Measurements from ENCODE around the gene SLX4IP. TPM values are rescaled to one million over a fixed set of nuclear protein-coding genes. Genes with fewer than 3 reads are reported as not detected.

SLX4IP gene
- total RNA-seq, 2 experiments from 2014 or later = 1.6 to 1.8 TPM

DNA sequence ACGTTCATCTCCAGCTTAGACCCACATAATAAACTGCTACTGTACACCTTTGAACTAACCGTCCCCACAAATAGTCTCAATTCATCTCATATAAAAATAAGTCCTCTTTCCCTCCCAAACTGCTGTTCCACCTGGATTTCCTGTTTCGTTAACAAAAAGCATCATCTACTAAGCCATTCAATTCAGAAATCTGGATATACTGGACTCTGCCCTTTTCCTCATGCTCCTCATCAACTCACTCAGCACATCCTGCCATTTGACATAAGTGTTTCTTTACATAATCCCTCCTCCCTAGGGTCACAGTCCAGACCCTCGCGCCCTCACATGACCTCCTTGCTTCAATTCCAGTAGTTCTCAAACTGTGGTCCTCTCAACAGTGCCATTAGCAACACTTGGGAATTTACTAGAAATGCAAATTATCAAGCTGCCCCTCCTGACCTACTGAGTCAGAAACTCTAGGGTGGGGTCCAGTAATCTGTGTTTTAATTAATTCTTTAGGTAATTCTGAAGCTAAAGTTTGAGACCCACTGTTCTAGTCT is 5.6 kb upstream of the SLX4IP start:
- H3K27ac Mint-ChIP-seq = peak overlapping the region; percentile 2
- H3K9me3 Mint-ChIP-seq = no peaks in the 10 kb centered on the region
- CTCF ChIA-PET = no interaction called here
- H3K4me1 Mint-ChIP-seq (ENCODE audit: low read depth) = peaks cover 65% of the 10 kb centered on the region
- Histone ChIP-seq H3K4me1 (ENCODE audit: insufficient read depth, low read length) (peaks cover 12% of the 10 kb centered on the region), H3K4me3 (ENCODE audit: low read length) (no peak overlapping the region), H3K36me3 (ENCODE audit: insufficient read depth, low read length) (peaks cover 7% of the 10 kb centered on the region), H3K9me3 (ENCODE audit: control insufficient read depth in 1 of 2, insufficient read depth in 1 of 2, low read length in 2 of 2) (no peaks in the 10 kb centered on the region), H3K27ac (ENCODE audit: low read depth in 1 of 2, low read length in 2 of 2) (no peak overlapping the region), H3K27me3 (ENCODE audit: control insufficient read depth in 1 of 2, insufficient read depth in 2 of 2, low read length in 2 of 2) (no peaks in the 10 kb centered on the region)
- DNase-seq (no peak), ATAC-seq (ENCODE audit: poor library complexity) (no peak)
- intact Hi-C loops (cut with DNase I, micrococcal nuclease) = loop anchor here in 1 of 2 experiments (10.0 kb wide), 1 partner anchor 1025 kb away; no protein-coding TSS in a partner anchor
- no peaks in the 10 kb centered on the region for H3K27me3 Mint-ChIP-seq
- POLR2A ChIA-PET = no interaction called here
- no peak overlapping the region for H3K4me3 Mint-ChIP-seq
- no peak for TF ChIP-seq CTCF (IDR thresholded peaks at IDR 0.05)
- peaks cover 16% of the 10 kb centered on the region for H3K36me3 Mint-ChIP-seq (ENCODE audit: low read depth)

DNA sequence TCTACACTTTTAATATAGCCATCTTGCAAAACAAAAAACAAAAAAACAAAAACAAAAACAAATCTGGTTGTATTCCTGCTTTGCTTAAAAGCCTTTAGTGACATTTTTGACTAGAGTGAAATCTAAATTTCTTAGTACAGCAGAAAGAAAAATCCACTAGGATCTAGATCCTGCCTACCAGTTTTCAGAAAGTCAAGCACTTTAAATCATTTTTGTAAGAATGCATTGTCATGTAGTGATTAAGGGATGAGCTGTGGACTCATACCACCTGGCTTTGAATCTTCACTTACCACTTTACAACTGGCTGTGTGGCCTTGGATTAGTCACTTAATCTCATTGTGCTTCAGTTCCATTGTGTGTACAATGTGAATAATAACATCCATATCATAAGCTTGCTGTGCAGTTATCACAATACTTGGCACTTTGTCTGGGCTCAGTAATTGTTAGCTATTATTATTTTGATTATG is 5.1 kb upstream of the SLX4IP start:
- H3K9me3 ChIP-seq (ENCODE audit: control insufficient read depth in 1 of 2, insufficient read depth in 1 of 2, low read length in 2 of 2) = no peaks in the 10 kb centered on the region
- H3K4me1 Mint-ChIP-seq (ENCODE audit: low read depth) = peaks cover 69% of the 10 kb centered on the region
- H3K27ac ChIP-seq (ENCODE audit: low read depth in 1 of 2, low read length in 2 of 2) = no peak overlapping the region
- POLR2A ChIA-PET = no interaction called here
- DNase-seq (no peak), ATAC-seq (ENCODE audit: poor library complexity) (no peak)
- no peak for TF ChIP-seq CTCF (IDR thresholded peaks at IDR 0.05)
- H3K4me1 ChIP-seq (ENCODE audit: insufficient read depth, low read length) = peaks cover 12% of the 10 kb centered on the region
- peak overlapping the region; percentile 65 for H3K27ac Mint-ChIP-seq
- intact Hi-C loops (cut with DNase I, micrococcal nuclease) = loop anchor here (1.0 to 10.0 kb wide), 4 partner anchors 28 to 1467 kb away; no protein-coding TSS in a partner anchor
- no peaks in the 10 kb centered on the region for H3K27me3 Mint-ChIP-seq
- H3K27me3 ChIP-seq (ENCODE audit: control insufficient read depth in 1 of 2, insufficient read depth in 2 of 2, low read length in 2 of 2) = no peaks in the 10 kb centered on the region
- H3K4me3 Mint-ChIP-seq = no peak overlapping the region
- no peak overlapping the region for H3K4me3 ChIP-seq (ENCODE audit: low read length)
- peaks cover 22% of the 10 kb centered on the region for H3K36me3 Mint-ChIP-seq (ENCODE audit: low read depth)
- no peaks in the 10 kb centered on the region for H3K9me3 Mint-ChIP-seq
- H3K36me3 ChIP-seq (ENCODE audit: insufficient read depth, low read length) = peaks cover 7% of the 10 kb centered on the region
- CTCF ChIA-PET = interaction anchor here (0.6 to 0.7 kb wide), 2 partner anchors 20 to 452 kb away, joined by 3 to 4 read pairs; no protein-coding TSS in a partner anchor

DNA sequence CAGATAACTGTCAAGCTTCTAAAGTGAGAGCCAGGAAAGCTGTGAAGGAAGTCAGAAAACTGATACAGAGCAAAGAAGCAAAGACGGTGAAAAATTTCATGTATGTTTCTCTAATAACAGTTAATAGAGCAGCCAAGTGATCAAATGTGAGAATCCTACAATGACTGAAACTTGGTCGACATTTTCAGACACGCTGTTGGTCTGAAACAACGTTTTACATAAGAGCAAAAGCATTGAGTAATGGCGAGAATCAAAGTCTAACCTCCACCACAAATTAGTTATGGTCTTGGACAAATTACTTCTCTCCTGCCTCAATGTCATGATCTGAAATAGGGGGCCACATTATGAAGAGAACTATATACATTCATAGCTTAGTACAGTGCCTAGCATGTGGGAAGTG is 4.4 kb upstream of the SLX4IP start:
- Mint-ChIP-seq H3K4me3 (peak overlapping the region; percentile 44), H3K36me3 (ENCODE audit: low read depth) (peaks cover 28% of the 10 kb centered on the region), H3K9me3 (no peaks in the 10 kb centered on the region), H3K27me3 (no peaks in the 10 kb centered on the region), H3K4me1 (ENCODE audit: low read depth) (peaks cover 76% of the 10 kb centered on the region), H3K27ac (peak overlapping the region; percentile 65)
- no peak overlapping the region for H3K4me3 ChIP-seq (ENCODE audit: low read length)
- ChIA-PET CTCF (interaction anchor here (0.6 to 0.7 kb wide), 2 partner anchors 21 to 452 kb away, joined by 3 to 4 read pairs; no protein-coding TSS in a partner anchor), POLR2A (no interaction called here)
- H3K27ac ChIP-seq (ENCODE audit: low read depth in 1 of 2, low read length in 2 of 2) = no peak overlapping the region
- peaks cover 19% of the 10 kb centered on the region for H3K4me1 ChIP-seq (ENCODE audit: insufficient read depth, low read length)
- no peak for DNase-seq
- H3K27me3 ChIP-seq (ENCODE audit: control insufficient read depth in 1 of 2, insufficient read depth in 2 of 2, low read length in 2 of 2) = no peaks in the 10 kb centered on the region
- TF ChIP-seq CTCF (IDR thresholded peaks at IDR 0.05) = no peak
- ATAC-seq (ENCODE audit: poor library complexity) = no peak
- H3K36me3 ChIP-seq (ENCODE audit: insufficient read depth, low read length) = peaks cover 7% of the 10 kb centered on the region
- H3K9me3 ChIP-seq (ENCODE audit: control insufficient read depth in 1 of 2, insufficient read depth in 1 of 2, low read length in 2 of 2) = no peaks in the 10 kb centered on the region
- intact Hi-C loops (cut with DNase I, micrococcal nuclease) = loop anchor here (1.0 to 10.0 kb wide), 3 partner anchors 28 to 1467 kb away; no protein-coding TSS in a partner anchor

Data from CD4-positive, alpha-beta T cell (primary cell).